ENCODE data around the gene ABCB9. TPM values are rescaled to one million over a fixed set of nuclear protein-coding genes. Genes with fewer than 3 reads are reported as not detected.
"Not testable (repeated sequence)": the region's sequence is repeated elsewhere in the genome, so short reads cannot be mapped to it uniquely, and the experiment has no call there.

The ABCB9 gene
- total and polyA plus RNA-seq, 5 donors from 2014 or later = 0.47 to 5.3 (median 0.91) TPM

DNA sequence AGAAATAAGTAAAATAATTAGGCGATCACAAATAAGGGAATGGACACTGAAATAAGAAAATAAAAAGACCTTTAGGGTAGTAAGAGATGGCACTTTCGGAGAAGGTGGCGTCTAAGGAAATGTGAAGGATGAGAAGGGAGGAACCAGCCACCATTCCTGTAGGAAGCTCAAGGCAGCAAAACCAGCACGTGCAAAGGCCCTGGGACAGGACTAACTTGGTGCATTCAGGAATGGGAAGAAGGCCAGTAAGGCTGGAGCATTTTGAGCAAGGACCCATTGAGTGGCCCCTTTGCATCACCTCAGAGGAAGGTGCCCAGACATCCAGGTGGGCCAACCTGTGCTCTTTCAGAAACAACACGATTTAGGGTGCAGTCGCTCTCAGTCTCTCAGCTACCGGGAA lies 69.6 kb downstream of the ABCB9 start:
- Histone ChIP-seq H3K27me3 (ENCODE audit: control insufficient read depth, insufficient read depth, low read length) (no peaks in the 10 kb centered on the region), H3K4me1 (ENCODE audit: control insufficient read depth, insufficient read depth, low read length, poor library complexity, severe bottlenecking) (peaks cover 82% of the 10 kb centered on the region), H3K9me3 (ENCODE audit: control insufficient read depth in 2 of 2, low read length in 2 of 2) (no peaks in the 10 kb centered on the region), H3K27ac (ENCODE audit: insufficient read depth, low read length, poor library complexity, severe bottlenecking) (peak overlapping the region; percentile 88), H3K36me3 (ENCODE audit: control insufficient read depth, insufficient read depth, low read length) (no peaks in the 10 kb centered on the region), H3K4me3 (ENCODE audit: low read depth, low read length) (peak overlapping the region; percentile 67)
- Mint-ChIP-seq H3K4me1 (peaks cover 51 to 93% (median 67%) of the 10 kb centered on the region in 4 donors), H3K4me3 (peak overlapping the region; percentile 81 to 95 (median 92)), H3K27ac (peak overlapping the region; percentile 99 to 100 (median 100)), H3K27me3 (peaks cover 13% of the 10 kb centered on the region), H3K9me3 (peaks cover 0 to 4% (median 1%) of the 10 kb centered on the region in 7 donors), H3K36me3 (no peaks in the 10 kb centered on the region)
- ATAC-seq (ENCODE audit: low read depth in 2 of 2) (no peak), DNase-seq (no peak)

DNA sequence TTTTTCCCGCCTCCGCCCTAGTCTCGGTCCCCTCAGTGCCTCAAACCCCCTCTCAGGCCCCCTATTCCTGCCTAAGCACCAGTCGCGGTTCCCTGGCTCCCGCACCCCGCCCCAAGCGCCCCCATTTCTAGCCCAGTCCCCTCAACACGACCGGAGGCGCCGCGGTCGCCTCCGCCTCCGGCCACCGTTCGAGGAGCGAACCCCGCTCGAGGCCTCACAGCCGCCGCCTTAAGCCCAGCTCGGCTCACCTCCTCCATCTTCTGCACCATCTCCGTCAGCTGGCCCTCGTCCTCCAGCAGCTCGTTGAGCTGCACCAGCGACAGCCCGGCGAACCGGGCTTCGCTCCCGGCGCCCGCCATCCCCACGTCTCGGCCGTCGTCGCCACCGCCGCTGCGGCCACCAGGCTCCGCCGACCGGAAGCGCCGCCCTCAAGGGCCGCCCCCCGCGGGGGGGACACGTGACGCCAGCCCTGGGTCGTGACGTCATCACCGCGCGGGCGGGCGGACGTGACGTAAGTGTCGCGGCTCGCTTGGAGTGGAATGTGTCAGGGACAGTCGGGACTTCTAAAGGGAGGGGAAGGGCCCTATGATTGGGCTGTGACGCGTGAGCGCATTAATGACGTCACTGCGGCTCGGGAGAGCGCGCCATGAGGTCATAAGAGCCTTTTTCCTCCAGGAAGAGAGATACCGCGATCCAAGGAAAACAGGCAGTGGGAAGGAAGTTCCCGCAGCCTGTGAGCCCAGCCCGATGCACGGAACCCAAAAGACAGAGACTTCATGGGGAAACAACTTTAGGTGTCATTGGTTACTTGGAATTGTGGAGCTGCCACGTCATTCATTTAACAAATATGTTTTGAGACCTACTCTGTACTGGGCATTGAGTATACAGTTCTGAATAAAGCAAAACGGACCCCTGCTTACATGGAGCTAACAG lies 70.3 kb downstream of the ABCB9 start, which contains the start of gene VPS37B:
VPS37B (minus strand) TSS at position 421 of the 933 bp plus-strand sequence; CDS start at position 359, 62 bp downstream.
- Histone ChIP-seq H3K9me3 (ENCODE audit: control insufficient read depth in 2 of 2, low read length in 2 of 2) (no peaks in the 10 kb centered on the region), H3K4me3 (ENCODE audit: low read depth, low read length) (peak within 1 kb of the TSS; percentile 88), H3K27ac (ENCODE audit: insufficient read depth, low read length, poor library complexity, severe bottlenecking) (peak within 1 kb of the TSS; percentile 88), H3K27me3 (ENCODE audit: control insufficient read depth, insufficient read depth, low read length) (no peaks in the 10 kb centered on the region), H3K4me1 (ENCODE audit: control insufficient read depth, insufficient read depth, low read length, poor library complexity, severe bottlenecking) (peaks cover 81% of the 10 kb centered on the region), H3K36me3 (ENCODE audit: control insufficient read depth, insufficient read depth, low read length) (no peaks in the 10 kb centered on the region)
- Mint-ChIP-seq H3K36me3 (no peaks in the 10 kb centered on the region), H3K4me1 (peaks cover 46 to 95% (median 69%) of the 10 kb centered on the region in 4 donors), H3K27me3 (peaks cover 13% of the 10 kb centered on the region), H3K4me3 (peak within 1 kb of the TSS; percentile 81 to 95 (median 92)), H3K9me3 (peaks cover 0 to 4% (median 1%) of the 10 kb centered on the region in 7 donors), H3K27ac (peak within 1 kb of the TSS; percentile 99 to 100 (median 100))
- ATAC-seq (ENCODE audit: low read depth in 2 of 2) = peak; percentile 59 to 61
- DNase-seq = peak; percentile 78 to 92 (median 86)

DNA sequence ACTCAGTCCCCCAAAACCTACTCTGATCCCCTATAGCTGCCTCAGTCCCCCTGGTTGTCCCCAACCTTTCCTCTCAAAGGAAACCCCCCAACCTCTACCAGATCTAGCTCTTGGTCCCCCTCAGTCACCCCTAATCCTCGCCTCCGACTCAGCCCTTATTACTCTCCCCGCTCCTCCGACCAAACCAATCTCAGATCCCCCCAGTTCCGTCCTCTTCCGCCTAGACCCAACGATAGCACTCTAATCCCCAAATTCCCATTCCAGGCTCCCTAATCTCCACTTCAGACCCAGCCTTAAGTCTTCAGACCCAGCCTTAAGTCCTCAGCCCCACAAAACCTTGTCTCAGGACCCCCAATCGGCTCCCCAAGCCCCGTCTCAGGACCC lies 71.0 kb downstream of the ABCB9 start:
- Histone ChIP-seq H3K27ac (ENCODE audit: insufficient read depth, low read length, poor library complexity, severe bottlenecking) (peak overlapping the region; percentile 88), H3K4me1 (ENCODE audit: control insufficient read depth, insufficient read depth, low read length, poor library complexity, severe bottlenecking) (peaks cover 85% of the 10 kb centered on the region), H3K9me3 (ENCODE audit: control insufficient read depth in 2 of 2, low read length in 2 of 2) (no peaks in the 10 kb centered on the region), H3K4me3 (ENCODE audit: low read depth, low read length) (peak overlapping the region; percentile 88), H3K27me3 (ENCODE audit: control insufficient read depth, insufficient read depth, low read length) (no peaks in the 10 kb centered on the region), H3K36me3 (ENCODE audit: control insufficient read depth, insufficient read depth, low read length) (no peaks in the 10 kb centered on the region)
- ATAC-seq (ENCODE audit: low read depth in 2 of 2) (no peak), DNase-seq (no peak)
- peak overlapping the region; percentile 99 to 100 (median 100) for H3K27ac Mint-ChIP-seq
- peaks cover 45 to 97% (median 71%) of the 10 kb centered on the region in 4 donors for H3K4me1 Mint-ChIP-seq
- peaks cover 0 to 4% (median 1%) of the 10 kb centered on the region in 7 donors for H3K9me3 Mint-ChIP-seq
- peaks cover 3% of the 10 kb centered on the region for H3K36me3 Mint-ChIP-seq
- peaks cover 13% of the 10 kb centered on the region for H3K27me3 Mint-ChIP-seq
- H3K4me3 Mint-ChIP-seq = peak overlapping the region; percentile 81 to 95 (median 92)

DNA sequence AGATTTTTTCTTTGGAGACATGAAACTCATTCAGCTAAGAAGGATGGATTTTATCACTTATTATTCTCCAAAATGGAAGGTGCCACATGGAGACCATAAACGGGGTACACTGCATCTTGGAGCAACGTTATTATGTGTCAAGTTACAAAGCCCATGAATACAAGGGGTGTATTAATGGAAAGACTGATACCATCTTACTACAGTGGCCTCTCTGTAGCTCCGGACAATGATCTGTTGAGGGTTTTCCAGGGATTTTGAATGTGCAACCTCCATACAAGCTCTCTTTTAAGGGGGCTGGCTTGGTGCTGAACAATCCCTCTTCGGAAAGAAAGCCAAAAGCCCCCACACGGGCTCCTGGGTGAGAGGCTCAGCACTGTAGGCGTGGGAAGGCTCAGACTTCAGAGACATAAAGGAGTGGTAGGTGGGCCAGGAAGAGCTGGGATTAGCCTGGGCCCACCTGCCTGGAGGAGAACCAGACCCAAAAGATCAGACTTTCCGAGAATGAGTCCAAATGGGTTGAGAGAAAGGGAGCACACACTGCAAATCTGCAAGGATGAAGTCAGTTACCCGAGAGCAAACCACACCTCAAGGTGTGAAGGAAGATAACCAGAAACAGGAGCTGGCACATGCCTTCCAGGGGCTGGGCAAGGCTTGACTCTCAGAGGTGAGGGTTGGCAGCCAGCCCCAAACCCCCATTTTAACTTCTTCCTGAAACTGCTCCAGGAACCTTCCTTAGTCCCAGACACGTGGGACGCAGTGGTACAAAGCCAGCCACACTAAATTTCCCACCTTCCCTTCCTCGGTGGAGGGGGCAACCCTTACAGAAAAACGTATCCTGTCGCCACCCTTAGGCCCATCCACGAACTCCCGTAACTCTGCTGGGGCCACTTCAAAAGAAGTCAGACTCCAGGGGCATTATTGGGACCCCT lies 71.8 kb downstream of the ABCB9 start:
- ATAC-seq (ENCODE audit: low read depth in 2 of 2) (no peak), DNase-seq (no peak)
- H3K27me3 Mint-ChIP-seq = peaks cover 13% of the 10 kb centered on the region
- Histone ChIP-seq H3K27me3 (ENCODE audit: control insufficient read depth, insufficient read depth, low read length) (no peaks in the 10 kb centered on the region), H3K9me3 (ENCODE audit: control insufficient read depth in 2 of 2, low read length in 2 of 2) (no peaks in the 10 kb centered on the region), H3K36me3 (ENCODE audit: control insufficient read depth, insufficient read depth, low read length) (no peaks in the 10 kb centered on the region), H3K27ac (ENCODE audit: insufficient read depth, low read length, poor library complexity, severe bottlenecking) (peak overlapping the region; percentile 88), H3K4me3 (ENCODE audit: low read depth, low read length) (peak overlapping the region; percentile 88), H3K4me1 (ENCODE audit: control insufficient read depth, insufficient read depth, low read length, poor library complexity, severe bottlenecking) (peaks cover 83% of the 10 kb centered on the region)
- peak overlapping the region; percentile 99 to 100 (median 100) for H3K27ac Mint-ChIP-seq
- peak overlapping the region; percentile 81 to 95 (median 92) for H3K4me3 Mint-ChIP-seq
- H3K36me3 Mint-ChIP-seq = peaks cover 3% of the 10 kb centered on the region
- peaks cover 0 to 4% (median 1%) of the 10 kb centered on the region in 7 donors for H3K9me3 Mint-ChIP-seq
- peaks cover 37 to 96% (median 68%) of the 10 kb centered on the region in 4 donors for H3K4me1 Mint-ChIP-seq

DNA sequence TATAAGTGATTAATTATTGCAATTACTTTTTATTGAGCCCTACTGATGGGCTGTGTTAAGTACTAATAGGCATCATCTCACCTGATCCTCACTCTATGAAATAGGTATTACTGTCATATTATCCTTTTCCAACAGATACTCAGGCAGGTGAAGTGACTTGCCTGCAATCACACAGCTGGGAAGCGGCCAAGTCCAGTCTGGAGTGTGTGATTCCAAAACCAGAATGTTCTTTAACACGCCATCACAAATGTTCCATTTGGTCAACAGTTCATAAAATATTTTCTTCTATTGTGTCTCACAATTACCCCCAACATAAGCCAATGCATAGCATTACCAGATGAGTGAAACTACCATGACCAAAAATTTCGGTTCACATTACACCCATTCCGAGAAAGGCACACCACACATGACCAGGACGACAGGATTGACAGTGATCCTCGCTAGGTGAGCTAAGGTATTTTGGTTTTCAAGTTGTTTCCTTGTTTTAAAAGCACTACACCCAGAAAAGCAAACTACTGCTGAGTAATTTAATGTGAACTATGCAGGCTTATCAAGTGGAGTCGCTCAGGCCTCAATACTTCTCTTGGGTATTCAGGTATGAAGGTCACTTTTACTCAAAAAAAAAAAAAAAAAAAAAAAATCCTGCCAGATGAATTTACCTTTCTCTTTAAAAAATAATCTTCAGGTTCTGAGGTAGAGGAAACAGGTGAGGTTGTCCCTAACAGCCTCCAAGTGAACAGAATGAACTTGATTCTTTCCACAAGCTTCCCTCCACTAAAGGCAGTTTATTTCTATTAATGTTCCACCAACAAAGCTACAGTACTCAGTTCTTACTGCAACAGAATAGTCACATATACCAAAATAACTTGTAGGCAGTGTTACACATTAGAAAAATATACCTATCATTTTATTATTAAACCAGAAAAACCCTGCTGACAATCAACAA lies 72.8 kb downstream of the ABCB9 start:
- no peak for DNase-seq
- ATAC-seq (ENCODE audit: low read depth in 2 of 2) = no peak
- Mint-ChIP-seq H3K4me1 (peaks cover 35 to 96% (median 68%) of the 10 kb centered on the region in 4 donors), H3K27ac (peak overlapping the region; percentile 56 to 100 (median 84)), H3K27me3 (peaks cover 13% of the 10 kb centered on the region), H3K4me3 (peak overlapping the region; percentile 81 to 95 (median 92)), H3K9me3 (peaks cover 0 to 4% (median 1%) of the 10 kb centered on the region in 7 donors), H3K36me3 (peaks cover 3% of the 10 kb centered on the region)
- Histone ChIP-seq H3K27me3 (ENCODE audit: control insufficient read depth, insufficient read depth, low read length) (no peaks in the 10 kb centered on the region), H3K36me3 (ENCODE audit: control insufficient read depth, insufficient read depth, low read length) (no peaks in the 10 kb centered on the region), H3K9me3 (ENCODE audit: control insufficient read depth in 2 of 2, low read length in 2 of 2) (no peaks in the 10 kb centered on the region), H3K4me3 (ENCODE audit: low read depth, low read length) (peak overlapping the region; percentile 88), H3K4me1 (ENCODE audit: control insufficient read depth, insufficient read depth, low read length, poor library complexity, severe bottlenecking) (peaks cover 83% of the 10 kb centered on the region), H3K27ac (ENCODE audit: insufficient read depth, low read length, poor library complexity, severe bottlenecking) (peak overlapping the region; percentile 88)

DNA sequence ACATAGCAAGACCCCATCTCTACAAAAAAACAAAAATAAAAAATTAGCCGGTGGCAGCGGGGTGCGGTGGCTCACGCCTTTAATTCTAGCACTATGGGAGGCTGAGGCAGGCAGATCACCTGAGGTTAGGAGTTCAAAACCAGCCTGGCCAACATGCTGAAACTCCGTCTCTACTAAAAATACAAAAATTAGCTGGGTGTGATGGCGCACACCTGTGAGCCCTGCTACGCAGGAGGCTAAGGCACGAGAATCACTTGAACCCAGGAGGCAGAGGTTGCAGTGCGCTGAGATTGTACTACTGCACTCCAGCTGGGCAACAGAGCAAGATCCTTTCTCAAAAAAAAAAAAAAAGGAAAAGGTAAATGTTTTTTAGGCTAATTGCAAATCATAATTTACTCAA lies 73.5 kb downstream of the ABCB9 start:
- not testable (repeated sequence) for H3K27ac ChIP-seq (ENCODE audit: insufficient read depth, low read length, poor library complexity, severe bottlenecking); H3K4me3 ChIP-seq (ENCODE audit: low read depth, low read length); H3K9me3 ChIP-seq (ENCODE audit: control insufficient read depth in 2 of 2, low read length in 2 of 2); H3K27me3 Mint-ChIP-seq; H3K27ac Mint-ChIP-seq; H3K9me3 Mint-ChIP-seq; H3K36me3 Mint-ChIP-seq; H3K27me3 ChIP-seq (ENCODE audit: control insufficient read depth, insufficient read depth, low read length); DNase-seq; ATAC-seq (ENCODE audit: low read depth in 2 of 2); H3K36me3 ChIP-seq (ENCODE audit: control insufficient read depth, insufficient read depth, low read length)
- peaks cover 83% of the 10 kb centered on the region for H3K4me1 ChIP-seq (ENCODE audit: control insufficient read depth, insufficient read depth, low read length, poor library complexity, severe bottlenecking)
- peaks cover 39 to 96% (median 69%) of the 10 kb centered on the region in 4 donors for H3K4me1 Mint-ChIP-seq
- H3K4me3 Mint-ChIP-seq = peak overlapping the region; percentile 39 to 92 (median 72)

Measured in CD4-positive, CD25-positive, alpha-beta regulatory T cell (primary cell).